Suppressor macrophage treated with lipopolysaccharide for 4 hours (primary cell): Measurements from ENCODE around the gene AP1G1.
"Not testable (repeated sequence)": the region's sequence is repeated elsewhere in the genome, so short reads cannot be mapped to it uniquely, and the experiment has no call there.

Source experiments
- DNase-seq: peaks from one replicate; pipeline ENCODE4 v3.0.0-alpha.2; 2020

AP1G1 gene

GRCh38 chr16:71807905-71808592, 585 bp downstream of the AP1G1 start:
- peak; percentile 59 for DNase-seq

- no peak for DNase-seq
Measured at GRCh38 chr16:71803305-71803690, 5.3 kb downstream of the AP1G1 start.

GRCh38 chr16:71796501-71797097, 12.0 kb downstream of the AP1G1 start:
- DNase-seq, result no peak

GRCh38 chr16:71794943-71795342, 13.7 kb downstream of the AP1G1 start:
- no peak for DNase-seq

GRCh38 chr16:71794018-71794417, 14.6 kb downstream of the AP1G1 start:
- DNase-seq, result no peak

GRCh38 chr16:71792176-71792575, 16.5 kb downstream of the AP1G1 start:
- DNase-seq, result no peak

GRCh38 chr16:71790329-71790728, 18.3 kb downstream of the AP1G1 start:
- DNase-seq, result peak; percentile 56

GRCh38 chr16:71789136-71789535, 19.5 kb downstream of the AP1G1 start:
- no peak for DNase-seq

- DNase-seq, result no peak
Measured at GRCh38 chr16:71788578-71788977, 20.1 kb downstream of the AP1G1 start.

GRCh38 chr16:71785143-71785542, 23.5 kb downstream of the AP1G1 start:
- not testable (repeated sequence) for DNase-seq

GRCh38 chr16:71784093-71784492, 24.5 kb downstream of the AP1G1 start:
- DNase-seq, result no peak

GRCh38 chr16:71781741-71782140, 26.9 kb downstream of the AP1G1 start:
- DNase-seq, result no peak

GRCh38 chr16:71780521-71781089, 28.0 kb downstream of the AP1G1 start:
- no peak for DNase-seq

- DNase-seq, result no peak
Measured at GRCh38 chr16:71778780-71779179, 29.9 kb downstream of the AP1G1 start.

- no peak for DNase-seq
Measured at GRCh38 chr16:71777329-71777728, 31.3 kb downstream of the AP1G1 start.

GRCh38 chr16:71775949-71776348, 32.7 kb downstream of the AP1G1 start:
- no peak for DNase-seq

- no peak for DNase-seq
Measured at GRCh38 chr16:71771571-71771970, 37.1 kb downstream of the AP1G1 start.

- no peak for DNase-seq
Measured at GRCh38 chr16:71769222-71769621, 39.4 kb downstream of the AP1G1 start.

- no peak for DNase-seq
Measured at GRCh38 chr16:71767060-71767900, 41.4 kb downstream of the AP1G1 start.

- no peak for DNase-seq
Measured at GRCh38 chr16:71762186-71762585, 46.4 kb downstream of the AP1G1 start.

GRCh38 chr16:71761097-71761496, 47.5 kb downstream of the AP1G1 start:
- DNase-seq, result no peak

- DNase-seq, result no peak
Measured at GRCh38 chr16:71758293-71758760, 50.3 kb downstream of the AP1G1 start.

GRCh38 chr16:71754652-71755051, 54.0 kb downstream of the AP1G1 start:
- DNase-seq, result peak; percentile 15
